GM12872 (cell line): ENCODE results near the gene NDUFA8.

Experiments
- TF ChIP-seq, protein P1 (sequence below): IDR thresholded peaks from 3 replicates; pipeline ENCODE4 v1.5.1; 2011; ENCODE audit warnings: low read depth, mild to moderate bottlenecking, low read length, moderate library complexity; ENCODE audit not compliant: insufficient read depth

Gene NDUFA8

DNA sequence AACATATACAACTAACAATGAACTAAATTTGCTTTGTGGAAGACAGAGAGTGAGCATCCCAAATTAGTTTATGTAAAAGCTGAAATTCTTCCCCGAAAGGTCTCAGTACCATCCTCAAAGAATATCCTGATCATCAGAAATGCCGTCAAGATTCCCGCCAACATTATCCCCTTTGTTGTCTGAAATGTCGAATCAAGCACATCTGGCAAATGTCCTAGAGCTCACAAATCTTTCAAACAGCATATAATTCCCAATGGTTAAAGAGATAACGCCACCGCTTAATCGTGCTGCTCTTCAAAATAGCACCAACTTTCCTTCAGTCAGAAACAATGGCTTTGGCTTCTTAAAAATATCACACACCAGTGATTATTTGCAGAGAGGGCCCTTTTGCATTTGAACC is 23.9 kb upstream of the NDUFA8 start:
- TF ChIP-seq, protein P1, sequence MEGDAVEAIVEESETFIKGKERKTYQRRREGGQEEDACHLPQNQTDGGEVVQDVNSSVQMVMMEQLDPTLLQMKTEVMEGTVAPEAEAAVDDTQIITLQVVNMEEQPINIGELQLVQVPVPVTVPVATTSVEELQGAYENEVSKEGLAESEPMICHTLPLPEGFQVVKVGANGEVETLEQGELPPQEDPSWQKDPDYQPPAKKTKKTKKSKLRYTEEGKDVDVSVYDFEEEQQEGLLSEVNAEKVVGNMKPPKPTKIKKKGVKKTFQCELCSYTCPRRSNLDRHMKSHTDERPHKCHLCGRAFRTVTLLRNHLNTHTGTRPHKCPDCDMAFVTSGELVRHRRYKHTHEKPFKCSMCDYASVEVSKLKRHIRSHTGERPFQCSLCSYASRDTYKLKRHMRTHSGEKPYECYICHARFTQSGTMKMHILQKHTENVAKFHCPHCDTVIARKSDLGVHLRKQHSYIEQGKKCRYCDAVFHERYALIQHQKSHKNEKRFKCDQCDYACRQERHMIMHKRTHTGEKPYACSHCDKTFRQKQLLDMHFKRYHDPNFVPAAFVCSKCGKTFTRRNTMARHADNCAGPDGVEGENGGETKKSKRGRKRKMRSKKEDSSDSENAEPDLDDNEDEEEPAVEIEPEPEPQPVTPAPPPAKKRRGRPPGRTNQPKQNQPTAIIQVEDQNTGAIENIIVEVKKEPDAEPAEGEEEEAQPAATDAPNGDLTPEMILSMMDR: no peak

DNA sequence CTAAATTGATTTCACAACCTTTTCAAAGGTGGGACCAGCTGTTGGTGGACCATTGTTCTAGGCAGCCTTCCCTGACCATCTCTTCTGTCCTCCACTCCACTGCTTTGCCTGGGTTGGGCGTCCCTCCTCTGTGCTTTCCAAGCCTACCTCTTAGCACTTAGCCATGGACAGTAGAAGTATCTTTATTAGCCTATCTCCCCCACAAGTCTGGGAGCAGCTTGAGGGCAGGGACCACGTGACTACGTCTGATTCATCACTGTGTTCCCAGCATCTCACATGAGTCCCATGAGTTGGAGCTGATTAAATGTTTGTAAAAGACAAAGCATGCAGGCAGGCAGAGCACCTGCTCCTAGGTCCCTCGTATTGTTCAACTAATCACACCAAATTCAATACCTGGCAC is 21.1 kb upstream of the NDUFA8 start:
- TF ChIP-seq, protein P1: no peak

DNA sequence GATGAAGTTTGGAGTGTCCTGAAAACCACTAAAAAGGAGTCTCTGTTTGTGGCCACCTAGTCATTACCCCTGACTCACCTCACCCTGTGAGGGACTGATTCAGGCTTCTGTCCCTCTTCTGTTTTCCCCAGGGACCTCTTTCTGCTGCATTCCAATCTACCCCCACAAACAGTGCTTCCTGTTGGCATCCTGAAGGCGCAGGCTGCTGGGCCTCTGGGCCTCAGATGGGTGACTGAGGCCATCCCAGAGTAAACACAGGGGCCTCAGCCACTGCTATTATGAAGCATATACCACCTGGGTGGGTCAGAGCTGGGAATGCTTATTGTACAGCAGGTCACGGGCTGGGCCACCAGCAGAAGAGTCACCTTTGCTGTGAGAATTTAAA is 20.1 kb upstream of the NDUFA8 start:
- TF ChIP-seq, protein P1: no peak

DNA sequence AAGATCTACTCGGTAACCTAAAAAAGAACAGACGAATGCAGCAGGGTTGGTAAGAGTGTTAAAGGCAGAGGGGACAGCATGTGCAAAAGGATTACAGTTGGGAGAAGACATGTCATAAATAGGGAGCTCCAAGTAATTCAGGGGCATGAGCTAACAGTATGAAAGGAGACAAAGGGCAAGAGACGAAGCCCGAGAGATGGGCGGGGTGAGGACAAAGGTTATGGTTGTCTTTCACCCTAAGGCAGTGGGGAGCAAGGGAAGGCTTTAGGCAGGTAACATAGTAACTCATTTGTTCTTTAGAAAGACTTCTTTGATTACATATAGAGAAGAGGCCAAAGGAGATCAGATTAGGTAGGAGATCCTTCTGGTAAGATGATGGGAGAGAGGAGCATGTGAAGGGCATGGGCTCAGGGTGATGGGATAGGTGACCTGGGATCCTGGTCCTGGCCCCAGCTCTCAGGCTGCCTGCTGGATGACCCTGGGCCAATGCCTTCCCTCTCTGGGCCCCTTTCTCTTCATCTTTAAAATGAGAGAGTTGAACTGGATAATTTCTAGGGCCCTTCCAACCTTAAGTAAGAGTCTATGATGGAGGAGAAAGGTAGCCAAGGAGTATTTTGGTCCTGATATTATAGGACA is 19.6 kb upstream of the NDUFA8 start:
- TF ChIP-seq, protein P1: no peak

DNA sequence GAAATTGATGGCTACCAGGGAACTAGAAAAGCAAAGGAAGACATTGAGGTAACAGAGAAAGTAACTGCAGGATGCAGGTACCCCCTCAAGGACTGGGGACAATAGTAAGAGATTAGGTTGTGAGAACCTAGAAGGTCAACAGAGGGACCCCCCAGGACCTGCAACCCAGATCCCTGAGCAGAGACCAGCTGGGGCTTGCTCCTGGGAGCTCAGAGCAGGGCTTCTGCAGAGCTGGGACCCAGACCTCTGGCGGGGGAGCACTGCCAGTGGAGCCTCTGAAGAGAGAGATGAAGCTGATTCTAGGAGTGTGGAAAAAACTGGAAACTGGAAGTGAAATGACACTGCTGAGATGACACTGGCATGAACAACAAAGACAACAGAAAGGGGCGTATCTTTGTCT is 17.3 kb upstream of the NDUFA8 start:
- TF ChIP-seq, protein P1: no peak

DNA sequence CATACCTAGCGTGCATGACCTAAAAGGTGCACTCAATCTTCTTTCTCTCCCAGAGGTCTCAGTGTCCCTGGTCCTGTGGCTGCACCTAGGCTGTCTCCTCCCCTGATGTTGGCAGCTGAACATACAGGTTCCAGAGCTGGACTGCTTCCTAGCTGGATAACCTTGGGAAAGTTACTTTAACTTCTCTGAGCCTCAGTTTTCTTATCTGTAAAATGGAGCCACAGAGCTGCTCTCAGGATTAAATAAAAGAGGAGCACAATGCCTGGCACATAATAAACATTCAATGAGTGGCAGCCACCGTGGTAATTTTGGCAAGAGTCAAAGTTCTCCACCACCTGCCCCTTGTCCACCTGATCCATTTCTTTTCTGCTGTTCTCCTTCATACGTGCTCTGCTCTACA is 14.1 kb upstream of the NDUFA8 start:
- TF ChIP-seq, protein P1: no peak

DNA sequence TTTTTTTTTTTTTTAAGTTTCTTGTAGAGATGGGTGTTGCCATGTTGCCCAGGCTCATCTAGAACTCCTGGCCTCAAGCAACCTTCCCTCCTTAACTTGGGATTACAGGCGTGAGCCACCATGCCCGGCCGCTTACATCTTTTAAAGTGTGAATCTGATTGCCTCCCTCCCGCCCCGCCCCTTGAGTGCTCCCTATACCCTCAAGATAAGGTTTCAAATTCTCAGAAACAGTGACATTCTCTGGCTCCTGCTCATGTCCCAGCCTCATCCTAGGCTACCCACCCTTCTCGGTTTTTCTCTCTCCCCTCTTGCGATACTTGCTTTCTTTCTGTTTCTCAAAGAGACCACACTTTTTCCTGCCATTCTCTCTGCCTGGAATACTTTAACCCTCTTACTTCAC is 12.6 kb upstream of the NDUFA8 start:
- TF ChIP-seq, protein P1: no peak

DNA sequence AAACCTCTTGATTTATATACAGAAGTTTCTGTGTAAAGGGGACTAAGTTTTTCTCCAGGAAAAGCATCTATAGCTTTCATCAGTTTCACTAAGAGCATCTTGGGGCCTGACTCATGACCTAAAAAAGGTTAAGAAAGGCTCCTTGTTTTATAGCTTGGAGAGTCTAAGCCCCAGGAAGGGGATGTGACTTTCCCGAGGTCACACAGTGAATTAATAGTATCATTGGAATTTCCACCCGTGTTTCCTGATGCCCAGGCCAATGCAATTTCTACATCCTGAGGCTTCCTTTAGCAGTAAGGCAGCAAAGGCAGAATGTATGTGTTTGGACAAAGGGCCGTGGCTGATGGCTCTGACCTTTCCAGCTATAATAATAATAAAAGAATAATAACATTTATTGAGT is 8.8 kb upstream of the NDUFA8 start:
- TF ChIP-seq, protein P1: no peak
